Measurements from ENCODE around the gene CFAP53. TPM values are rescaled to one million over a fixed set of nuclear protein-coding genes. Genes with fewer than 3 reads are reported as not detected.

Gene CFAP53
- total and polyA plus RNA-seq, 2 of the 4 experiments (the other 2 are of a cell fraction), result under 0.01 to 0.12 TPM

- H2AFZ ChIP-seq (replicated peaks; ENCODE audit: low read length, poor library complexity), result no peak overlapping the region
Measured at GRCh38 chr18:50310080-50310479, 43.8 kb upstream of the CFAP53 start.

More at GRCh38 chr18:50310080-50310479, 43.8 kb upstream of the CFAP53 start:
- Histone ChIP-seq H3K23ac (ENCODE audit: low read depth, low read length) (no peak overlapping the region), H3K4ac (ENCODE audit: low read depth, low read length) (no peak overlapping the region), H3K4me2 (ENCODE audit: low read depth, low read length) (no peak overlapping the region), H4K8ac (ENCODE audit: low read depth in 2 of 2, low read length in 2 of 2) (no peak overlapping the region), H2BK15ac (ENCODE audit: low read depth, low read length) (no peak overlapping the region), H3K27ac (ENCODE audit: insufficient read depth, low read length) (no peak overlapping the region), H3K9me1 (ENCODE audit: insufficient read depth, low read length) (0 out of 2 replicates have a peak, but pooled peaks cover 3% of the 10 kb centered on the region), H3K9me3 (ENCODE audit: control insufficient read depth, insufficient read depth, low read length) (no peaks in the 10 kb centered on the region), H2BK5ac (ENCODE audit: low read depth, low read length, poor library complexity, severe bottlenecking) (no peak overlapping the region), H2BK120ac (ENCODE audit: low read depth, low read length) (no peak overlapping the region), H3K36me3 (ENCODE audit: control insufficient read depth, insufficient read depth, low read length) (no peaks in the 10 kb centered on the region), H2BK20ac (ENCODE audit: low read depth, low read length) (no peak overlapping the region), H3K4me3 (ENCODE audit: insufficient read depth, low read depth, low read length) (no peak overlapping the region), H3K4me1 (ENCODE audit: control insufficient read depth, insufficient read depth, low read length) (peaks cover 3% of the 10 kb centered on the region; the same call in 1 of the 2 replicates), H4K91ac (ENCODE audit: insufficient read depth, low read depth, low read length) (no peak overlapping the region), H3K9ac (ENCODE audit: low read depth, low read length) (no peak overlapping the region), H3K56ac (ENCODE audit: extremely low read depth, insufficient read depth, low read length) (no peak overlapping the region), H3K79me1 (ENCODE audit: low read depth in 1 of 2, low read length in 2 of 2) (no peaks in the 10 kb centered on the region; a peak in 1 of 4 replicates), H4K5ac (ENCODE audit: low read depth, low read length) (no peak overlapping the region), H3K18ac (ENCODE audit: low read depth, low read length) (no peak overlapping the region), H4K20me1 (ENCODE audit: insufficient read depth, low read length) (no peaks in the 10 kb centered on the region), H2AK5ac (ENCODE audit: low read depth, low read length) (no peak overlapping the region), H3K14ac (replicated peaks; ENCODE audit: low read depth, low read length) (no peak overlapping the region), H2AK9ac (replicated peaks; ENCODE audit: low read depth, low read length, poor library complexity) (no peak overlapping the region), H3K27me3 (ENCODE audit: control insufficient read depth, insufficient read depth, low read length) (no peaks in the 10 kb centered on the region)
- WGBS, 2 experiments (ENCODE audit: extremely low coverage in 2 of 2, insufficient read length in 1 of 2), result no CpG with 5 or more reads among the region's 10 CpGs
- in situ Hi-C loops (cut with MboI; ENCODE audit: low sequenced_read_pairs) (no loop called here), dilution Hi-C loops (cut with HindIII; ENCODE audit: low sequenced_read_pairs, unreplicated experiment) (no loop called here), intact Hi-C loops (cut with micrococcal nuclease) (no loop called here)
- ATAC-seq (ENCODE audit: low read depth) (no peak), DNase-seq (no peak)
- TF ChIP-seq SMC3 (IDR thresholded peaks at IDR 0.05; ENCODE audit: low read depth, low read length) (no peak), MAFK (IDR thresholded peaks at IDR 0.05; ENCODE audit: low read depth, low read length) (no peak), FOS (IDR thresholded peaks at IDR 0.05; ENCODE audit: low read depth, low read length) (no peak), CTCF (conservative IDR thresholded peaks at IDR 0.05; ENCODE audit: low read depth, low read length) (no peak), RCOR1 (IDR thresholded peaks at IDR 0.05; ENCODE audit: insufficient replicate concordance, low read length) (no peak), USF2 (IDR thresholded peaks at IDR 0.05; ENCODE audit: low read depth, low read length) (no peak), MAZ (IDR thresholded peaks at IDR 0.05; ENCODE audit: borderline replicate concordance, low read depth, low read length) (no peak), RFX5 (IDR thresholded peaks at IDR 0.05; ENCODE audit: low read depth, low read length) (no peak), RAD21 (IDR thresholded peaks at IDR 0.05; ENCODE audit: low read length) (no peak), BHLHE40 (IDR thresholded peaks at IDR 0.05; ENCODE audit: low read depth, low read length) (no peak), MXI1 (IDR thresholded peaks at IDR 0.05; ENCODE audit: borderline replicate concordance, low read depth, low read length) (no peak), POLR2A (IDR thresholded peaks at IDR 0.05; ENCODE audit: low read depth, low read length) (no peak), CHD1 (IDR thresholded peaks at IDR 0.05; ENCODE audit: low read depth, low read length) (no peak), CEBPB (IDR thresholded peaks at IDR 0.05; ENCODE audit: low read depth, low read length) (no peak), ELK1 (IDR thresholded peaks at IDR 0.05; ENCODE audit: borderline replicate concordance, low read depth, low read length) (no peak)
- CTCF ChIA-PET, result no interaction called here
- no TSS peak for BruUV-seq (replicated peaks)
- POLR2A ChIA-PET (ENCODE audit: unreplicated experiment), result no interaction called here
